HEK293T (cell line): ENCODE data around the gene ACVR1.

Experiments used
- CTBP1 ChIP-seq: fragments of 450-650 bp; IDR thresholded peaks from 2 replicates; pipeline ENCODE4 v1.6.1; 2016; ENCODE audit warnings: borderline replicate concordance
- FOXM1 ChIP-seq: fragments of 450-650 bp; IDR thresholded peaks from 2 replicates; pipeline ENCODE4 v1.6.1; 2017; ENCODE audit warnings: mild to moderate bottlenecking, borderline replicate concordance
- SP1 ChIP-seq: fragments of 450-650 bp; IDR thresholded peaks from 2 replicates; pipeline ENCODE4 v1.6.1; 2017
- TARDBP ChIP-seq: fragments of 450-650 bp; IDR thresholded peaks from 2 replicates; pipeline ENCODE4 v1.6.1; 2016

GRCh38 chr2:157691131-157691530, 185.0 kb downstream of the ACVR1 start:
- TF ChIP-seq FOXM1 (no peak), SP1 (no peak), TARDBP (no peak), CTBP1 (no peak)
